H9 (cell line): ENCODE data around the gene OR13G1. TPM values are rescaled to one million over a fixed set of nuclear protein-coding genes. Genes with fewer than 3 reads are reported as not detected.

Experiments
- DNase-seq: peaks from one replicate; pipeline ENCODE4 v3.0.0-alpha.2; 2017
- H2AFZ ChIP-seq: one replicate; pipeline ENCODE4 v1.6.1; 2013; ENCODE audit warnings: mild to moderate bottlenecking, low read length, control low read depth, moderate library complexity
- H2AK5ac ChIP-seq: 2 replicates; pipeline ENCODE4 v1.6.1; 2013; ENCODE audit warnings: low read length, control low read depth, mixed read lengths; ENCODE audit not compliant: insufficient read length
- H2BK120ac ChIP-seq: one replicate; pipeline ENCODE4 v1.6.1; 2013; ENCODE audit warnings: low read depth, mild to moderate bottlenecking, low read length, control low read depth, inconsistent platforms; ENCODE audit not compliant: poor library complexity, severe bottlenecking
- H2BK12ac ChIP-seq: 2 replicates; pipeline ENCODE4 v1.6.1; 2013; ENCODE audit warnings: low read length, control low read depth, mixed read lengths, low read depth; ENCODE audit not compliant: insufficient read length
- H2BK15ac ChIP-seq: 2 replicates; pipeline ENCODE4 v1.6.1; 2013; ENCODE audit warnings: low read depth, low read length, control low read depth
- H2BK20ac ChIP-seq: one replicate; pipeline ENCODE4 v1.6.1; 2013; ENCODE audit warnings: low read depth, mild to moderate bottlenecking, low read length, control low read depth, inconsistent platforms; ENCODE audit not compliant: poor library complexity, severe bottlenecking
- H2BK5ac ChIP-seq: 2 replicates; pipeline ENCODE4 v1.6.1; 2013; ENCODE audit warnings: low read length, control low read depth, mixed read lengths; ENCODE audit not compliant: insufficient read length
- H3K14ac ChIP-seq: 2 replicates; pipeline ENCODE4 v1.6.1; 2013; ENCODE audit warnings: low read length, control low read depth; ENCODE audit not compliant: insufficient read depth
- H3K18ac ChIP-seq: 2 replicates; pipeline ENCODE4 v1.6.1; 2013; ENCODE audit warnings: low read depth, mild to moderate bottlenecking, mixed read lengths, low read length, control low read depth; ENCODE audit not compliant: insufficient read length
- H3K23ac ChIP-seq: 2 replicates; pipeline ENCODE4 v1.6.1; 2013; ENCODE audit warnings: low read length, control low read depth, mixed read lengths, low read depth; ENCODE audit not compliant: insufficient read length
- H3K23me2 ChIP-seq: 2 replicates; pipeline ENCODE4 v1.6.1; 2013; ENCODE audit warnings: low read depth, mild to moderate bottlenecking, mixed read lengths, low read length, control low read depth; ENCODE audit not compliant: insufficient read length, poor library complexity, severe bottlenecking
- H3K27ac ChIP-seq: 2 replicates; pipeline ENCODE4 v1.5.1; 2013; ENCODE audit warnings: low read length, control low read depth, mixed read lengths, low read depth; ENCODE audit not compliant: insufficient read length
- H3K27me3 ChIP-seq: 2 replicates; pipeline ENCODE4 v1.6.1; 2013; ENCODE audit warnings: low read length, control low read depth, inconsistent platforms; ENCODE audit not compliant: insufficient read depth
- H3K4ac ChIP-seq: 2 replicates; pipeline ENCODE4 v1.6.1; 2013; ENCODE audit warnings: low read depth, mild to moderate bottlenecking, control low read depth, inconsistent platforms, low read length, moderate library complexity
- H3K4me1 ChIP-seq: 2 replicates; pipeline ENCODE4 v1.6.1; 2013; ENCODE audit warnings: low read length, control low read depth, inconsistent platforms; ENCODE audit not compliant: insufficient read depth
- H3K4me2 ChIP-seq: 2 replicates; pipeline ENCODE4 v1.6.1; 2013; ENCODE audit warnings: low read length, control low read depth, mixed read lengths; ENCODE audit not compliant: insufficient read length, insufficient read depth
- H3K56ac ChIP-seq: 2 replicates; pipeline ENCODE4 v1.6.1; 2013; ENCODE audit warnings: low read depth, mild to moderate bottlenecking, mixed read lengths, low read length, control low read depth; ENCODE audit not compliant: insufficient read length
- H3K79me1 ChIP-seq: 2 replicates; pipeline ENCODE4 v1.6.1; 2013; ENCODE audit warnings: low read depth, mild to moderate bottlenecking, moderate library complexity, low read length, control low read depth, inconsistent platforms; ENCODE audit not compliant: insufficient read depth, poor library complexity, severe bottlenecking
- H3K79me2 ChIP-seq: 2 replicates; pipeline ENCODE4 v1.6.1; 2013; ENCODE audit warnings: low read length, control low read depth, inconsistent platforms; ENCODE audit not compliant: insufficient read depth
- H3K9ac ChIP-seq: 2 replicates; pipeline ENCODE4 v1.6.1; 2013; ENCODE audit warnings: low read length, control low read depth, mixed read lengths; ENCODE audit not compliant: insufficient read length; ENCODE audit errors: extremely low read depth
- H3K9me3 ChIP-seq: one replicate; pipeline ENCODE4 v1.6.1; 2013; ENCODE audit warnings: low read depth, low read length, inconsistent platforms; ENCODE audit not compliant: control insufficient read depth
- H3T11ph ChIP-seq: one replicate; pipeline ENCODE4 v1.6.1; 2013; ENCODE audit warnings: mild to moderate bottlenecking, low read length, control low read depth, inconsistent platforms
- H4K20me1 ChIP-seq: one replicate; pipeline ENCODE4 v1.6.1; 2013; ENCODE audit not compliant: control insufficient read depth, insufficient read length, insufficient read depth
- H4K5ac ChIP-seq: 2 replicates; pipeline ENCODE4 v1.6.1; 2013; ENCODE audit warnings: low read depth, mild to moderate bottlenecking, mixed read lengths, low read length, control low read depth; ENCODE audit not compliant: insufficient read length
- H4K8ac ChIP-seq: replicated peaks from 2 replicates; pipeline ENCODE4 v1.6.1; 2013; ENCODE audit warnings: low read length, control low read depth, mixed read lengths, low read depth; ENCODE audit not compliant: insufficient read length
- H4K91ac ChIP-seq: 2 replicates; pipeline ENCODE4 v1.6.1; 2013; ENCODE audit warnings: low read depth, mild to moderate bottlenecking, moderate library complexity, mixed read lengths, low read length, control low read depth; ENCODE audit not compliant: insufficient read length
- H3K27ac Mint-ChIP-seq, 3 experiments: 2 replicates in 2 of 3; 3 replicates in 1 of 3; pipeline ENCODE4 v1.8.0; 2020 to 2021; ENCODE audit warnings: mixed read lengths in 3 of 3, mild to moderate bottlenecking in 1 of 3, moderate library complexity in 1 of 3
- H3K27me3 Mint-ChIP-seq: 2 replicates; pipeline ENCODE4 v1.8.0; 2021; ENCODE audit warnings: low read depth, mild to moderate bottlenecking, moderate library complexity, mixed read lengths
- H3K36me3 Mint-ChIP-seq, 3 experiments: 2 replicates in 2 of 3; 3 replicates in 1 of 3; pipeline ENCODE4 v1.8.0; 2020 to 2021; ENCODE audit warnings: low read depth in 3 of 3, mixed read lengths in 3 of 3; ENCODE audit not compliant: insufficient read depth in 1 of 3
- H3K4me1 Mint-ChIP-seq, 2 experiments: 2 replicates each; pipeline ENCODE4 v1.8.0; 2020; ENCODE audit warnings: mixed read lengths in 2 of 2
- H3K4me3 Mint-ChIP-seq, 2 experiments: 2 replicates in 1 of 2; 3 replicates in 1 of 2; pipeline ENCODE4 v1.8.0; 2020 to 2021; ENCODE audit warnings: mild to moderate bottlenecking in 2 of 2, mixed read lengths in 2 of 2, moderate library complexity in 1 of 2
- H3K9me3 Mint-ChIP-seq, 2 experiments: 2 replicates in 1 of 2; 3 replicates in 1 of 2; pipeline ENCODE4 v1.8.0; 2020; ENCODE audit warnings: mild to moderate bottlenecking in 2 of 2, mixed read lengths in 2 of 2, moderate library complexity in 1 of 2
- WGBS: extraction: QIAGEN DNeasy Blood & Tissue Kit; methylation state at CpG from one replicate; pipeline ENCODE4 v1.1.7; 2013; ENCODE audit warnings: missing lambda C conversion rate, low lambda C conversion rate, mixed read lengths; ENCODE audit not compliant: insufficient read length; ENCODE audit errors: extremely low coverage; 5-methylcytosine and 5-hydroxymethylcytosine counted together
- total RNA-seq: library from RNA; stranded (reverse); gene quantifications from 2 replicates; pipeline ENCODE4 v1.2.1, GENCODE V29; 2021
- TF ChIP-seq, protein P1 (sequence below): fragments of 200-600 bp; sonication (generic); conservative IDR thresholded peaks from 3 replicates; pipeline ENCODE4 v1.8.0; 2021; ENCODE audit warnings: antibody characterized with exemption, mild to moderate bottlenecking

The OR13G1 gene
- total RNA-seq, 1 experiment from 2014 or later: not detected

DNA sequence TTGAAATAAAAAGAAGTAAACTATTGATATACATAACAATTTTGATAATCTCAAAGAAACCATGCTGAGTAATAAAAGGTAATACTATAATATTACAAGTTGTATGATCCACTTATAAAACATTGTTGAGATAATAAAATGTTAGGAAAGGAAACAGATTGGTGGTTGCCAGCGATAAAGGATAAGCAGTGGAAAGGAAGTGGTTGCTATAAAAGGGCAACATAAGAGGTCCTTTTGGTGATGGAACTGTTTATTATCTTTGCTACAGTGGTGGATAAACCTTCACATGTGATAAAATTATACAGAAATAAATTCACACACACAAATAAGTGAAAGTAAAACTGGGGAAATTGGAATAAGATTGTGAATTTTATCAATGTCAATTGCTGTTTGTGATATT lies 21.8 kb upstream of the OR13G1 start:
- DNase-seq: no peak
- no peak overlapping the region for H3K27ac ChIP-seq
- no peak overlapping the region for H3K56ac ChIP-seq
- H2AK5ac ChIP-seq: no peak overlapping the region
- no peak overlapping the region for H2BK120ac ChIP-seq
- no CpG with 5 or more reads among the region's 1 CpG for WGBS
- no peaks in the 10 kb centered on the region for H3K4me1 ChIP-seq
- no peaks in the 10 kb centered on the region for H3K79me2 ChIP-seq
- H3K23ac ChIP-seq: no peak overlapping the region
- H3K4ac ChIP-seq: no peak overlapping the region
- no peak overlapping the region for H2BK12ac ChIP-seq
- no peak overlapping the region for H3K4me3 Mint-ChIP-seq
- no peaks in the 10 kb centered on the region for H3K79me1 ChIP-seq
- TF ChIP-seq, protein P1, sequence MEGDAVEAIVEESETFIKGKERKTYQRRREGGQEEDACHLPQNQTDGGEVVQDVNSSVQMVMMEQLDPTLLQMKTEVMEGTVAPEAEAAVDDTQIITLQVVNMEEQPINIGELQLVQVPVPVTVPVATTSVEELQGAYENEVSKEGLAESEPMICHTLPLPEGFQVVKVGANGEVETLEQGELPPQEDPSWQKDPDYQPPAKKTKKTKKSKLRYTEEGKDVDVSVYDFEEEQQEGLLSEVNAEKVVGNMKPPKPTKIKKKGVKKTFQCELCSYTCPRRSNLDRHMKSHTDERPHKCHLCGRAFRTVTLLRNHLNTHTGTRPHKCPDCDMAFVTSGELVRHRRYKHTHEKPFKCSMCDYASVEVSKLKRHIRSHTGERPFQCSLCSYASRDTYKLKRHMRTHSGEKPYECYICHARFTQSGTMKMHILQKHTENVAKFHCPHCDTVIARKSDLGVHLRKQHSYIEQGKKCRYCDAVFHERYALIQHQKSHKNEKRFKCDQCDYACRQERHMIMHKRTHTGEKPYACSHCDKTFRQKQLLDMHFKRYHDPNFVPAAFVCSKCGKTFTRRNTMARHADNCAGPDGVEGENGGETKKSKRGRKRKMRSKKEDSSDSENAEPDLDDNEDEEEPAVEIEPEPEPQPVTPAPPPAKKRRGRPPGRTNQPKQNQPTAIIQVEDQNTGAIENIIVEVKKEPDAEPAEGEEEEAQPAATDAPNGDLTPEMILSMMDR: no peak
- no peak overlapping the region for H2BK20ac ChIP-seq
- H3K9ac ChIP-seq: no peak overlapping the region
- peaks cover 5% of the 10 kb centered on the region for H3K9me3 ChIP-seq
- no peak overlapping the region for H4K91ac ChIP-seq
- peaks cover 0 to 3% (median 2%) of the 10 kb centered on the region in 3 experiments; a peak in 3 of 7 replicates for H3K36me3 Mint-ChIP-seq
- H4K20me1 ChIP-seq: no peaks in the 10 kb centered on the region
- no peak overlapping the region for H3K4me2 ChIP-seq
- H2AFZ ChIP-seq: no peak overlapping the region
- no peak overlapping the region for H3K14ac ChIP-seq
- no peaks in the 10 kb centered on the region for H3K27me3 ChIP-seq
- H3K4me1 Mint-ChIP-seq: no peaks in the 10 kb centered on the region
- H3K9me3 Mint-ChIP-seq: peaks cover 42 to 55% of the 10 kb centered on the region in 2 experiments
- no peak overlapping the region for H4K5ac ChIP-seq
- H3K18ac ChIP-seq: no peak overlapping the region
- no peak overlapping the region for H2BK15ac ChIP-seq
- no peak overlapping the region for H3K27ac Mint-ChIP-seq
- H3K27me3 Mint-ChIP-seq: no peaks in the 10 kb centered on the region; the same call in 1 of the 2 replicates
- no peak overlapping the region for H4K8ac ChIP-seq
- H3K23me2 ChIP-seq: no peaks in the 10 kb centered on the region
- no peak overlapping the region for H2BK5ac ChIP-seq
- no peak overlapping the region for H3T11ph ChIP-seq
